Prostate gland (tissue), 2 donors: Measurements from ENCODE around the gene DNAI2.

ENCODE experiments used
- CTCF ChIP-seq, 4 experiments: fragments of 200-600 bp in 2 of 4; fragments of 450-650 bp in 2 of 4; sonication (generic) in 2 of 4; IDR thresholded peaks; 1 replicate in 3 of 4; 2 replicates in 1 of 4; pipeline ENCODE4 v1.5.1; 2016 to 2019; ENCODE audit warnings: antibody characterized with exemption in 4 of 4, mild to moderate bottlenecking in 2 of 4, moderate library complexity in 2 of 4
- POLR2A ChIP-seq: fragments of 450-650 bp; IDR thresholded peaks from one replicate; pipeline ENCODE4 v1.6.1; 2016; ENCODE audit warnings: antibody characterized with exemption, mild to moderate bottlenecking

- TF ChIP-seq CTCF (IDR thresholded peaks at IDR 0.05) (no peak), POLR2A (no peak)
Measured at GRCh38 chr17:74251051-74251450, 23.0 kb upstream of the DNAI2 start.
